Measurements from ENCODE around the gene CMKLR1. TPM values are rescaled to one million over a fixed set of nuclear protein-coding genes. Genes with fewer than 3 reads are reported as not detected.

Gene CMKLR1
- polyA plus RNA-seq, 1 experiment = 0.10 TPM

DNA sequence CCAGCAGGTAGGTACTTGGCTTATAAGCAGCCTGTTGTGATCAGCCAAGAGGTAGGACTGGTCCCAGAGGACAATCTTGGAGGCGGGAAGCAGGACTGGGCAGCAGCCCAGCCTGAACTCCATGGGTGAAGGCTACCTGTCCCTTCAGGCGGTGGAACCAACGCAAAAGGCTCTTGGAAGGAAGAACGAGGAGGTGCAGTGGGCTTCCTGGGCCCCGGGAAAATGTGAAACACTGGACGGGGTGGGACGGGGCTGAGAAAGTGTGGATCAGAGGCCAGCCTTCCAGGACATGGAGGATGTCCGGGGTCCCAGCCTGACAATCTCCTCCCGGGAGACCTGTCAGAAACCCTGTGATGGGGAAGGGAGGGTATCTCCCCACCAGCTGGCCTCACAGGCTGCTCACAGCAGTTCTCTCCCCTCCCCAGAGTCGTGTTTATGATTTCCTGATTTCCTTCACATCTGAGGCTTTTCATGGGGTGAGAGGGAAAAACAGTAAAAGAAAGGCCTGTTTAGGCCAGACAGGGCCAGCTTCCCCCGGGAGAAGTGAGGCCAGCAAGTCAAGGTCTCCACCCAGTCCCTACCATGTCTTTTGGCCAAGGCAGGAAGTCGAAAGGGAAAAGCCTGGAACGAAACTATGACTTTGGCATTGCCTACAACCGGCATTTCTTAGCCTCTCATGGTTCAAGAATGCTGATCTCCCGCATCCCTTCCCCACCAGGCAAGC lies 11.3 kb downstream of the CMKLR1 start:
- no peak overlapping the region for H3K4me3 ChIP-seq (ENCODE audit: low read depth, low read length)
- no peak for DNase-seq (ENCODE audit: low read depth)
- no peaks in the 10 kb centered on the region for H3K36me3 ChIP-seq (ENCODE audit: control insufficient read depth, insufficient read depth, low read length)
- ChIA-PET CTCF (no interaction called here), POLR2A (no interaction called here)
- no peaks in the 10 kb centered on the region for H3K27me3 ChIP-seq (ENCODE audit: control insufficient read depth, insufficient read depth, low read length)
- TF ChIP-seq, protein P1, sequence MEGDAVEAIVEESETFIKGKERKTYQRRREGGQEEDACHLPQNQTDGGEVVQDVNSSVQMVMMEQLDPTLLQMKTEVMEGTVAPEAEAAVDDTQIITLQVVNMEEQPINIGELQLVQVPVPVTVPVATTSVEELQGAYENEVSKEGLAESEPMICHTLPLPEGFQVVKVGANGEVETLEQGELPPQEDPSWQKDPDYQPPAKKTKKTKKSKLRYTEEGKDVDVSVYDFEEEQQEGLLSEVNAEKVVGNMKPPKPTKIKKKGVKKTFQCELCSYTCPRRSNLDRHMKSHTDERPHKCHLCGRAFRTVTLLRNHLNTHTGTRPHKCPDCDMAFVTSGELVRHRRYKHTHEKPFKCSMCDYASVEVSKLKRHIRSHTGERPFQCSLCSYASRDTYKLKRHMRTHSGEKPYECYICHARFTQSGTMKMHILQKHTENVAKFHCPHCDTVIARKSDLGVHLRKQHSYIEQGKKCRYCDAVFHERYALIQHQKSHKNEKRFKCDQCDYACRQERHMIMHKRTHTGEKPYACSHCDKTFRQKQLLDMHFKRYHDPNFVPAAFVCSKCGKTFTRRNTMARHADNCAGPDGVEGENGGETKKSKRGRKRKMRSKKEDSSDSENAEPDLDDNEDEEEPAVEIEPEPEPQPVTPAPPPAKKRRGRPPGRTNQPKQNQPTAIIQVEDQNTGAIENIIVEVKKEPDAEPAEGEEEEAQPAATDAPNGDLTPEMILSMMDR (IDR thresholded peaks at IDR 0.05; ENCODE audit: insufficient read depth, low read depth, low read length) = no peak

DNA sequence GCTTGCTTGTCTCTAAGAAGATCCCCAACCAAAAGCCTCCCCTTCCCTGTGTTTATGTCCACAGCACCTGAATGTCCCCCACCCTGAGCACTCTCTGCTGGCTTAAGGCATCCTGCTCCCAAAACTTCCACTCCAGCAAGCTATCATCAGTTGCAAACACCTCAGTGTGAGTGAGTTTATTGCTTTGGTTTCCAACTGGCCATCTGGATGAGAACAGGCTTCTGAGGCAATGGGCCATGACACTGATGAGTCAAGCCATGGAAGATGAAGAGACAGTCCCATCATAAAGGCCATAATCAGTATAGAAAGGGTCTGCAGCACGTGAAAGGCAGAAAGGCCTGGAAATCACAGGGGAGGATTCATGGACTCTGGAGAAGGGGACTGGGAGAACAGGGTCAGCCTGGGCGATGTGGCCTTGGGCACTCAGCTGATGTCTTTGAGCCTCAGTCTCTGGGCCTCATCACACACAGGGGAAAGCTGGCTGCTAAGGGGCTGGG lies 12.8 kb downstream of the CMKLR1 start:
- TF ChIP-seq, protein P1 (IDR thresholded peaks at IDR 0.05; ENCODE audit: insufficient read depth, low read depth, low read length) = no peak
- CTCF ChIA-PET = no interaction called here
- H3K36me3 ChIP-seq (ENCODE audit: control insufficient read depth, insufficient read depth, low read length) = no peaks in the 10 kb centered on the region
- DNase-seq (ENCODE audit: low read depth) = no peak
- H3K27me3 ChIP-seq (ENCODE audit: control insufficient read depth, insufficient read depth, low read length) = no peaks in the 10 kb centered on the region
- no peak overlapping the region for H3K4me3 ChIP-seq (ENCODE audit: low read depth, low read length)
- POLR2A ChIA-PET = no interaction called here

DNA sequence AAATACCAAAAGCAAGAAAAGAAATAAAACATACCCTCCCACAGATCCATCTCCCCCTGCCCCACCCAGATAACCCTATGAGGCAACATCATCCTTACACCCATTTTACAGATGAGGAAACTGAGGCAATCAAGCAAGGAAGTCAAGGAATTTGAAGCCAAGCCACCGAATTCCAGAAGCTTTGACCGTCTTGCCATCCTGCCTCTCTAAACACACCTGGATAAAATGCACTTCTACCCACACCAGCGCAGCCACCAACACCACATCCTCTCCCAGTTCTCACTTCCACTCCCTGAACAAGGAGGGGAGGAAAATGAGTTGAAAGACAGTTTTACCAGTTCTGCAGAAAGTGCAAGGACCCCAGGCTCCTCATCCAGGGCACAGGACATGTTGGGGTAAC lies 13.6 kb downstream of the CMKLR1 start:
- TF ChIP-seq, protein P1 (IDR thresholded peaks at IDR 0.05; ENCODE audit: insufficient read depth, low read depth, low read length) = no peak
- POLR2A ChIA-PET = no interaction called here
- CTCF ChIA-PET = interaction anchor here (1.2 kb wide), 1 partner anchor 17 kb away, joined by 4 read pairs; no protein-coding TSS in a partner anchor
- Histone ChIP-seq H3K4me3 (ENCODE audit: low read depth, low read length) (no peak overlapping the region), H3K27me3 (ENCODE audit: control insufficient read depth, insufficient read depth, low read length) (no peaks in the 10 kb centered on the region), H3K36me3 (ENCODE audit: control insufficient read depth, insufficient read depth, low read length) (no peaks in the 10 kb centered on the region)
- no peak for DNase-seq (ENCODE audit: low read depth)

DNA sequence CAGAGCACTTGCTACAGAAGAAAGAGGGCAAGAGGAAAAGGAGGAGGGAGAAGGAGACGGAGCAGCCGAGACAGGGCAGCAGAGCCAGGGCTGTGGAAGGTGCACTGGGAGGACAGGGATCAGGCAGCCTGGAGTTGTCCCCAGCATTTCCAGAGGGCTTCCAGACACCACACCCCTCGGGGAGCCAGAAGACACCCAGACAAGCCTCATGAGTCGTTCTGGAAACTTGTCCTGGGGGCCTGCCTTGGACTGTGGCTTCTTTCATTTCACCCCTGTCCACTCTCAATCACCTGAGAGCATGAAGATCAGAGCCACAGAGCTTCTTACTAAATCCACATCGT lies 14.1 kb downstream of the CMKLR1 start:
- no peak overlapping the region for H3K4me3 ChIP-seq (ENCODE audit: low read depth, low read length)
- H3K36me3 ChIP-seq (ENCODE audit: control insufficient read depth, insufficient read depth, low read length) = no peaks in the 10 kb centered on the region
- no peaks in the 10 kb centered on the region for H3K27me3 ChIP-seq (ENCODE audit: control insufficient read depth, insufficient read depth, low read length)
- no peak for DNase-seq (ENCODE audit: low read depth)
- TF ChIP-seq, protein P1 (IDR thresholded peaks at IDR 0.05; ENCODE audit: insufficient read depth, low read depth, low read length) = no peak
- POLR2A ChIA-PET = no interaction called here
- CTCF ChIA-PET = interaction anchor here (1.2 kb wide), 1 partner anchor 17 kb away, joined by 4 read pairs; no protein-coding TSS in a partner anchor

DNA sequence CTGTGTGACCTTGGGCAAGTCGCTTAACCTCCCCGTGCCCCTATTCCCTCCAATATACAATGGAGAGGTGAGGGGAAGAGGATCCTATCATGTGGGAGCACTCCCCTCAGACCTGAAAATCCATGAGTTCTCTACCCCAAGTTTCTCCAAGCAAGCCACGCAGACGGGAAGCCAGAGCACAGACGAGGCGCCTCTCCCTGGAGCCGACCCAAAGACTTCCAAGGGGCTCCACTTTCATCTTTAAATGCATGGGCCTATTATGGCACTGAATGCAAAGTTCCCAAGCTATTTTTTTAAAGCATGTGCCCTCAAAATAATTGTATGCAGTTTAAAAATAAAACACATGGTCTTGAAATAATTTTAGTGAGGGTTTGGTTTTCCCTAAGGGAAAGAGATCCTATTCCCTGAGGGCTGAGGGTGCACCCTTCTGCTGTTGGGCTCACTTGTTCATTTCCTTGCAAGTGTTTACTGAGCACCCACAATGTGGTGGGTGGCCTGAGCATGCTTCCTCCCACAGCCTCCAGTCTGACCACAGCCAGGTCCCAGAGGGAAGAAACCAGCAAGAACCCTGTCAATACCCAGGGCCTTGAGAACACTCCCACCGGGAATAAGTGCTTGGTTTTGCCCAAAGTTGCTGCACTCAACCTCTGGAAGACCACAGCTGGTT lies 14.6 kb downstream of the CMKLR1 start:
- no peaks in the 10 kb centered on the region for H3K27me3 ChIP-seq (ENCODE audit: control insufficient read depth, insufficient read depth, low read length)
- CTCF ChIA-PET = interaction anchor here (1.2 kb wide), 1 partner anchor 16 kb away, joined by 4 read pairs; no protein-coding TSS in a partner anchor
- TF ChIP-seq, protein P1 (IDR thresholded peaks at IDR 0.05; ENCODE audit: insufficient read depth, low read depth, low read length) = no peak
- POLR2A ChIA-PET = no interaction called here
- DNase-seq (ENCODE audit: low read depth) = no peak
- H3K4me3 ChIP-seq (ENCODE audit: low read depth, low read length) = no peak overlapping the region
- no peaks in the 10 kb centered on the region for H3K36me3 ChIP-seq (ENCODE audit: control insufficient read depth, insufficient read depth, low read length)
